Measurements from ENCODE around the gene PPP1R9B.

The PPP1R9B gene

DNA sequence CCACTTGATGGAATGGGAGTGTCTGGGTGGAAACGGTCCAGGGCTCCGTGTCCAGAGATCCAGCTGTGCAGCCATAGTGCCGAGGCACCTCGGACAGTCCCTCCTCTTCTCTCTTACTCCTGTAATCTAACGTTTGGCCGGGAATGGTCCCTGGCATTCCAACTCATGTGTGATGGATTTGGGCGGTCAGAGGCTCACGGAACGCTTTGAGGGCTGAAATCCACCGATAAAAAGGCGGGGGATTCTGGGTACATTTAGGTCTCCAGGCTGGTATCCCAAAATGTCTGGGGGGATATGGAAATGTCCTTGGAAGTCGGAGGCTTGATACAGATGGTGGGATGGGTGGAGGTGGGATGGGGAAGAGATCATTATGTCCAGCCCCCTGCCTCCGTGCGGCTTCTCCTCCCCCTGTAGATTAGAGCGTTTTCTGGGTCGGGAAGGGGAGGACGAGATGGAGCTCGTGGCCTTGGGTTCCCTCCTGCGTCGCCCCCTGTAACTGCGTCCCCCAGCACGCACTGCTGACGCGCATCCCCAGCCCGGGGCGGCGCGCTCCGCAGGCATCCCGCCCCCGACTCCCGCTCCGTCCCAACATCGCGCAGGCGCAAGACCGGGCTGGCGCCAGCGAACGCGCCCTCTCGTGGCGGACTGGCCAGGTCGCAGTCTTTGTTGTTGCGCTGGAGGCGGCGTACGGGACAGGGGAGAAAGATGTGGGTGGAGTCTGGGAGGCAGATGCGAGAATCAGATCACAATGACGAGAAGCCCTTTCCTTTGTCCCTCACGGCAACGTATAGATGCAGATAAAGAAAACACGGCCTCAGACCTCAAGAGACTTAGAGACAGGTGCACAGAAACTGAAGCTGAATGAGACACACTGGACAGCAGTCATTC, 10.8 kb upstream of the PPP1R9B start:
- peak overlapping the region; percentile 35 for H3K4me3 ChIP-seq (ENCODE audit: severe bottlenecking)
- H3K9me3 ChIP-seq (ENCODE audit: severe bottlenecking) = no peaks in the 10 kb centered on the region
- H3K27me3 ChIP-seq (ENCODE audit: insufficient read depth, poor library complexity, severe bottlenecking) = no peaks in the 10 kb centered on the region
- DNase-seq (ENCODE audit: low spot score) = peak; percentile 91
- no peaks in the 10 kb centered on the region for H3K4me1 ChIP-seq (ENCODE audit: insufficient read depth, poor library complexity, severe bottlenecking)
- TF ChIP-seq, protein P1, sequence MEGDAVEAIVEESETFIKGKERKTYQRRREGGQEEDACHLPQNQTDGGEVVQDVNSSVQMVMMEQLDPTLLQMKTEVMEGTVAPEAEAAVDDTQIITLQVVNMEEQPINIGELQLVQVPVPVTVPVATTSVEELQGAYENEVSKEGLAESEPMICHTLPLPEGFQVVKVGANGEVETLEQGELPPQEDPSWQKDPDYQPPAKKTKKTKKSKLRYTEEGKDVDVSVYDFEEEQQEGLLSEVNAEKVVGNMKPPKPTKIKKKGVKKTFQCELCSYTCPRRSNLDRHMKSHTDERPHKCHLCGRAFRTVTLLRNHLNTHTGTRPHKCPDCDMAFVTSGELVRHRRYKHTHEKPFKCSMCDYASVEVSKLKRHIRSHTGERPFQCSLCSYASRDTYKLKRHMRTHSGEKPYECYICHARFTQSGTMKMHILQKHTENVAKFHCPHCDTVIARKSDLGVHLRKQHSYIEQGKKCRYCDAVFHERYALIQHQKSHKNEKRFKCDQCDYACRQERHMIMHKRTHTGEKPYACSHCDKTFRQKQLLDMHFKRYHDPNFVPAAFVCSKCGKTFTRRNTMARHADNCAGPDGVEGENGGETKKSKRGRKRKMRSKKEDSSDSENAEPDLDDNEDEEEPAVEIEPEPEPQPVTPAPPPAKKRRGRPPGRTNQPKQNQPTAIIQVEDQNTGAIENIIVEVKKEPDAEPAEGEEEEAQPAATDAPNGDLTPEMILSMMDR (IDR thresholded peaks at IDR 0.05; ENCODE audit: poor library complexity, severe bottlenecking) = peak; percentile 97
- peak; percentile 93 for ATAC-seq (ENCODE audit: low read depth)
- H3K36me3 ChIP-seq (ENCODE audit: low read depth) = no peaks in the 10 kb centered on the region
- H3K27ac ChIP-seq (ENCODE audit: poor library complexity, severe bottlenecking) = no peak overlapping the region

DNA sequence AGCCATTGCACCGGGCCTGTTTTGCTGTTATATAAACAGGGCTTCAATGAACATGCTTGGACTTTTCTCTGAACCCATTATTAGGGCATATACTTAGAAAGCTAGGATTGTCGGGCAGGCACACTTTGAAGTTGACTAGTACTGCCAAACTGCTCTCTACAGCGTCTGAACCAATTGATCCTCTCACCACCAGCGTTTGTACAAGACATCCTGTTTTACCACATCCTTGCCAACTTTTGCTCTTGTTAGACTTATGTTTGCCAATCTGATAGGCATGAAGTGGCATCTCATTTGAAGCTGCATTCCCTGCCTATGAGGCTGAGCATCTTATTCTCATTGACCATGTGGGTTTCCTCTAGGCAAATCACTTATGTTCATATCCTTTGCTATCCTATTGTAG, 7.4 kb upstream of the PPP1R9B start:
- TF ChIP-seq, protein P1 (IDR thresholded peaks at IDR 0.05; ENCODE audit: poor library complexity, severe bottlenecking) = no peak
- Histone ChIP-seq H3K36me3 (ENCODE audit: low read depth) (no peaks in the 10 kb centered on the region), H3K9me3 (ENCODE audit: severe bottlenecking) (no peaks in the 10 kb centered on the region), H3K4me3 (ENCODE audit: severe bottlenecking) (no peak overlapping the region), H3K27me3 (ENCODE audit: insufficient read depth, poor library complexity, severe bottlenecking) (no peaks in the 10 kb centered on the region), H3K4me1 (ENCODE audit: insufficient read depth, poor library complexity, severe bottlenecking) (peaks cover 21% of the 10 kb centered on the region), H3K27ac (ENCODE audit: poor library complexity, severe bottlenecking) (no peak overlapping the region)
- no peak for DNase-seq (ENCODE audit: low spot score)
- no peak for ATAC-seq (ENCODE audit: low read depth)

DNA sequence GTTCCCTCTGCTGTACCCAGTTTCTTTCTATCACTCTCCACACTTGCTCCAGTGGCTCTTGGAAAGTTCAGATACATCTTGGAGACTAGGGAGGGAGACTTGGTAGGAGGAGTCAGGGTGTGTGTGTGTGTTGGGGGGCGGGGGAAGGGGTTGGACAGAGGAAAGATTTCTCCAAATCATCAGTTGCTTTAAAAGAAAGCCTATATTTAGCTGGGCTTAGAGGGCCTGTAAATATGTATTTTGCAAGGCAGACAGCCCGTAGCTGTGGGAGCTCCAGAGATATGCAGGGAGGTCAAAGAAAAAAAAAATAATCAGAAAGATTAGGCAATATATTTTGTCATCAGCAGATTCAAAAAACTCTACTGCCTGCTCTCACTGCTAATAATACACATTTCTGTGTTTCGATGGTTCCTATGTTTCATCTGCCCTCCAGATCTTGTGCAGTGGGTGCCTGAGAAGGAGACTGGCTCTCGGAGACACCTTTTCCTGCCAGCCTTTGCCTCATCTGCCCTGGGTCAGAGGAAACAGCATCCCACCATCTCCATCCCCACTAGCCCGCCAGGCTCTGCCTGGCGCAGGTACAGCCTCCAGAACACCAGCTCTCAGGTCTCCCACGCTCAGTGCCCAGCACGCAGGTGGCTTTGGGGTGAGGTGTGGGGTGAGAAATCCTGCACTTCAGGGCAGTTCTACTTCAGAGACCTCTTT, 4.8 kb upstream of the PPP1R9B start:
- H3K4me3 ChIP-seq (ENCODE audit: severe bottlenecking) = no peak overlapping the region
- DNase-seq (ENCODE audit: low spot score) (no peak), ATAC-seq (ENCODE audit: low read depth) (no peak)
- H3K9me3 ChIP-seq (ENCODE audit: severe bottlenecking) = no peaks in the 10 kb centered on the region
- peak overlapping the region; percentile 95 for H3K27ac ChIP-seq (ENCODE audit: poor library complexity, severe bottlenecking)
- no peaks in the 10 kb centered on the region for H3K36me3 ChIP-seq (ENCODE audit: low read depth)
- TF ChIP-seq, protein P1 (IDR thresholded peaks at IDR 0.05; ENCODE audit: poor library complexity, severe bottlenecking) = no peak
- peaks cover 30% of the 10 kb centered on the region for H3K4me1 ChIP-seq (ENCODE audit: insufficient read depth, poor library complexity, severe bottlenecking)
- no peaks in the 10 kb centered on the region for H3K27me3 ChIP-seq (ENCODE audit: insufficient read depth, poor library complexity, severe bottlenecking)

DNA sequence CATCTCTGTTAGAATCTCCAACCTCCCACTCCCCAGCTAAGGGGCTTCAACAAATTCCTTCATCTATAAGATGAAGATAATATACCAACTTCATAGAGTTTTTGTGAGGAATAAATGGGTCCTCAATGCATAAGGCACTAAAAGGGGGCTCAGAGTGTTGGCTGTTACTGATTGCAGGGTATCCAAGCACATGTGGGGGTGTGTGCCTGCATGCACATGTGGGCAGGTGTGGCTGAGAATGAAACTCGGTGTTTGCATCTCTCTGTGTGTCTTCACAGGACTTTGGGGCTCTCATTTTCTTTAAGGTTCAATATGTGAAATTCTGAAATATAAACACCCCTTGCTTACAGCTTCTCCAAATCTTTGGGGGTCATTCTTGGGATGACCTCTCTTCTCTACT, 4.1 kb upstream of the PPP1R9B start:
- TF ChIP-seq, protein P1 (IDR thresholded peaks at IDR 0.05; ENCODE audit: poor library complexity, severe bottlenecking) = no peak
- H3K27ac ChIP-seq (ENCODE audit: poor library complexity, severe bottlenecking) = peak overlapping the region; percentile 95
- ATAC-seq (ENCODE audit: low read depth) = no peak

More for the DNA sequence above, 4.1 kb upstream of the PPP1R9B start:
- Histone ChIP-seq H3K9me3 (ENCODE audit: severe bottlenecking) (no peaks in the 10 kb centered on the region), H3K4me3 (ENCODE audit: severe bottlenecking) (no peak overlapping the region), H3K4me1 (ENCODE audit: insufficient read depth, poor library complexity, severe bottlenecking) (peaks cover 30% of the 10 kb centered on the region), H3K27me3 (ENCODE audit: insufficient read depth, poor library complexity, severe bottlenecking) (no peaks in the 10 kb centered on the region), H3K36me3 (ENCODE audit: low read depth) (no peaks in the 10 kb centered on the region)
- DNase-seq (ENCODE audit: low spot score) = no peak

All from RWPE2 (cell line).